ENCODE data around the gene AMPH.
"Not testable (repeated sequence)": the region's sequence is repeated elsewhere in the genome, so short reads cannot be mapped to it uniquely, and the experiment has no call there.

Gene AMPH

DNA sequence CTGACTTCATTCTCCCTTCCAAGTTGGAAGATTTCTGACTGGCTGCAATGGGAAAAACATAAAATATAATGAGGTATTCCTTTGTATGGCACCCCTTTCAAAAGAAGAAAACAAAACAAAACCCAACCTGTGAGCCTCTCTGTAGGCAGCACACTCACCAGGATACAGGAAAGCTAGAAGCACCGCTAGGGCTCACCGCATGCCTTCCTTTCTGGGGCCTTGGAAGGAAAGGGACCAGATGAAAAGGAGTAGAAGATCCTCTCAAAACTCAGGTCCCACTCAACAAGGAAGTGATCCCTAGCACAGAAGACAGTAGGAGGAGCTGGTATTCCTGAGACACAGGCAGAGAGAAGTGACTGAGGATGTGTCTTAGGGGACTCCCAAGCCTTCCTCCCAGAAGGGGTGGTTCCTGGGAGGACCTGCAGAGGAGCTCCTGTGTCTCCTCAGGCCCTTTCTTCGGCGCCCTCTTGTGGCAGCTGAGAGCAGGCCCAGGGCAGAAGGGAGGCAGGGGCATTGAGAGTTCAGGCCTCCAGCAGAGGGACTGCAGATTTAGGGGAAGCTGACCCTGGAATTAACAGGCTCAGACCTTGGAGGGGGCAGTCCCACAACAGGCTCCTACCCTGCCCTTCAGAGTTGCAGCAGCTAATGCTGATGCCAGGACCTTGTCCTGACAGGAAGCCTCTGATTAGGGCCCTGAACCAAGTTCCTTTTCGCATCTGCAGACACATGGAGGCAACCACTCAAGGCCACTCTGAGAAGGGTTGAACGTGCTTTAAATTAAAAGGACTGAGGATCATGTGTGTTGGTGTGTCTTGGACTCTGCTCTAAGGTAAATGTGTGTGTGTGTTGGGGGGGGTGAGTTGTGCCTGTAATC lies 285.6 kb downstream of the AMPH start:
- not testable (repeated sequence) for H3K36me3 Mint-ChIP-seq; H3K27me3 Mint-ChIP-seq; DNase-seq (ENCODE audit: low spot score in 2 of 2); H3K4me3 Mint-ChIP-seq; H3K9me3 Mint-ChIP-seq
- peaks cover 24% of the 10 kb centered on the region for H3K4me1 Mint-ChIP-seq
- ATAC-seq (ENCODE audit: low read depth) = peak; percentile 68
- peak overlapping the region; percentile 16 for H3K27ac Mint-ChIP-seq

DNA sequence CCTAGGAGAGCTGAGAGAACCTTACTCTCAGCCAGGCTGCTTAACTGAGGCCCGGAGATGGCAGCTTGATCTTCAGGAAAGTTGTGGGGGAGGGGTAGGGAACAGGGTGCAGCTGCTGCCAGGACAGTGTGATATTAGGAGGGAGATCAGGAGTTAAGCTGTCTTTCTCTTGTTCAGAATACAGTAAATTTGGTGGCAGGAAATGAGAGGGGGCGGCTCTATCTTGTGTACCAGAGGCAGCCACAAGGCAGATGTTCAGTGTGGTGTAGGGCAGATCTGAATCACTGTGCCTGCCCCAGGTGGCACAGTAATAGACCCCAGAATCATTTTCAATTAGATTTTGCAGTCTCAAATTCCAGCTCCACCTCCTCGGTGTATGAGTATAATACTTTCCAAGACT lies 286.4 kb downstream of the AMPH start:
- not testable (repeated sequence) for H3K27me3 Mint-ChIP-seq; H3K4me3 Mint-ChIP-seq; DNase-seq (ENCODE audit: low spot score in 2 of 2); H3K36me3 Mint-ChIP-seq; H3K9me3 Mint-ChIP-seq
- peak overlapping the region; percentile 70 for H3K27ac Mint-ChIP-seq
- ATAC-seq (ENCODE audit: low read depth) = peak; percentile 38
- H3K4me1 Mint-ChIP-seq = peaks cover 18% of the 10 kb centered on the region

GRCh38 chr7:38342135-38342534 lies 289.0 kb downstream of the AMPH start:
- DNase-seq (ENCODE audit: low spot score in 2 of 2); H3K9me3 Mint-ChIP-seq; H3K27me3 Mint-ChIP-seq; H3K36me3 Mint-ChIP-seq; H3K27ac Mint-ChIP-seq; H3K4me3 Mint-ChIP-seq; ATAC-seq (ENCODE audit: low read depth): not testable (repeated sequence)
- peaks cover 11% of the 10 kb centered on the region for H3K4me1 Mint-ChIP-seq

- not testable (repeated sequence) for H3K9me3 Mint-ChIP-seq; H3K27ac Mint-ChIP-seq; ATAC-seq (ENCODE audit: low read depth); DNase-seq (ENCODE audit: low spot score in 2 of 2); H3K36me3 Mint-ChIP-seq; H3K27me3 Mint-ChIP-seq; H3K4me3 Mint-ChIP-seq
- peaks cover 12% of the 10 kb centered on the region for H3K4me1 Mint-ChIP-seq
Observed at GRCh38 chr7:38341172-38341705, 289.9 kb downstream of the AMPH start.

- no peaks in the 10 kb centered on the region for H3K36me3 Mint-ChIP-seq
- no peak for ATAC-seq (ENCODE audit: low read depth)
- H3K27me3 Mint-ChIP-seq = no peaks in the 10 kb centered on the region
- H3K4me3 Mint-ChIP-seq = no peak overlapping the region
- no peak overlapping the region for H3K27ac Mint-ChIP-seq
- no peaks in the 10 kb centered on the region for H3K9me3 Mint-ChIP-seq
- H3K4me1 Mint-ChIP-seq = peaks cover 15% of the 10 kb centered on the region
- no peak for DNase-seq (ENCODE audit: low spot score in 2 of 2)
Observed at GRCh38 chr7:38339953-38340819, 291.0 kb downstream of the AMPH start.

- peaks cover 15% of the 10 kb centered on the region for H3K4me1 Mint-ChIP-seq
- H3K36me3 Mint-ChIP-seq; DNase-seq (ENCODE audit: low spot score in 2 of 2); H3K27me3 Mint-ChIP-seq; H3K9me3 Mint-ChIP-seq; H3K27ac Mint-ChIP-seq; ATAC-seq (ENCODE audit: low read depth); H3K4me3 Mint-ChIP-seq: not testable (repeated sequence)
Observed at GRCh38 chr7:38336148-38336515, 295.0 kb downstream of the AMPH start.

- H3K36me3 Mint-ChIP-seq = no peaks in the 10 kb centered on the region
- peak overlapping the region; percentile 38 for H3K27ac Mint-ChIP-seq
- no peaks in the 10 kb centered on the region for H3K27me3 Mint-ChIP-seq
- ATAC-seq (ENCODE audit: low read depth) = peak; percentile 95
- no peak overlapping the region for H3K4me3 Mint-ChIP-seq
- peak; percentile 68 to 70 for DNase-seq (ENCODE audit: low spot score in 2 of 2)
- H3K9me3 Mint-ChIP-seq = no peaks in the 10 kb centered on the region
- peaks cover 15% of the 10 kb centered on the region for H3K4me1 Mint-ChIP-seq
Observed at GRCh38 chr7:38335492-38336147, 295.6 kb downstream of the AMPH start.

DNA sequence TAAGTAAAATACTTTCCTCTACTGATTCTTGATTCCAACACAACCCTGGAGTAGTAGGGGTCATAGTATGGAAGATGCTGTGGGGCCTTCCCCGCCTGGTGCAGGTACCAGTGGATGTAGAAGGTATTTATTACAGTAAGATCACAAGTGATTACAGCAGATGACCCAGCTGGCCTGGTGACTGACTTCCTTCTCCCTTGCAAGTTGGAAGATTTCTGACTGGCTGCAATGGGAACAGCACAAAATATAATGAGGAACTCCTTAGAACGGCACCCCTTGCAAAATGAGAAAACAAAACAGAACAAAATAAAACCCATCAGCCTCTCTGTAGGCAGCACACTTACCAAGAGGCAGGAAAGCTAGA lies 296.1 kb downstream of the AMPH start:
- no peak for ATAC-seq (ENCODE audit: low read depth)
- DNase-seq (ENCODE audit: low spot score in 2 of 2) = no peak
- Mint-ChIP-seq H3K36me3 (no peaks in the 10 kb centered on the region), H3K27ac (peak overlapping the region; percentile 38), H3K27me3 (no peaks in the 10 kb centered on the region), H3K9me3 (no peaks in the 10 kb centered on the region), H3K4me3 (no peak overlapping the region), H3K4me1 (peaks cover 15% of the 10 kb centered on the region)

DNA sequence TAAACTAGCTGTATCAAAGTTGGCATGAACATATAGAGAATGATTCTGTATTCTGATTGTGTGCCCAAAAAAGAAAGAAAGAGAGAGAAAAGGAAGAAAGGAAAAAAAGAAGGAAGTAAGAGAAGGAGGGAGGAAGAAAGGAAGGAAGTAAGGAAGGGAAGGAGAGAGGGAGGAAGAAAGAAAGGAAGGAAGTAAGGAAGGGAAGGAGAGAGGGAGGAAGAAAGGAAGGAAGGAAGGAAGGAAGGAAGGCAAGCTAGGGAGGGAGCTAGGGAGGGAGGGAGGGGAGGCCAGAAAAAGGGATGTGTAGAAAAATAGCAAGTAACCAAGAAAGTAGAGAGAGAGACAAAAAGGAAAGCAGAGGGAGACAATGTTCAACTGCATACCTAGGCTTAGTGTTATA lies 297.0 kb downstream of the AMPH start:
- H3K36me3 Mint-ChIP-seq = no peaks in the 10 kb centered on the region
- no peak overlapping the region for H3K4me3 Mint-ChIP-seq
- no peak for ATAC-seq (ENCODE audit: low read depth)
- DNase-seq (ENCODE audit: low spot score in 2 of 2) = no peak
- H3K27me3 Mint-ChIP-seq = peaks cover under 1% of the 10 kb centered on the region
- H3K4me1 Mint-ChIP-seq = peaks cover 15% of the 10 kb centered on the region
- no peaks in the 10 kb centered on the region for H3K9me3 Mint-ChIP-seq
- peak overlapping the region; percentile 3 for H3K27ac Mint-ChIP-seq

Data from memory B cell (primary cell).